DMS 273 treated with DMSO at 0.1 percent for 48 hours (cell line): ENCODE data around the gene PSME3.

Source experiments
- DNase-seq: peaks from one replicate; lab custom pipeline; 2025; lab: John Stamatoyannopoulos, UW

PSME3 gene

GRCh38 chr17:42832934-42833766, at the start of gene PSME3:
TSS of gene PSME3 (plus strand) at chr17:42833397. CDS start at chr17:42833632, 235 bp downstream.
- DNase-seq = peak; percentile 75

GRCh38 chr17:42783791-42784138, 49.4 kb upstream of the PSME3 start:
- no peak for DNase-seq

- DNase-seq = no peak
Measured at GRCh38 chr17:42784409-42784808, 48.8 kb upstream of the PSME3 start.

GRCh38 chr17:42784811-42785592, 48.2 kb upstream of the PSME3 start:
- DNase-seq = no peak

- no peak for DNase-seq
Measured at GRCh38 chr17:42787266-42787665, 45.9 kb upstream of the PSME3 start.

- DNase-seq = no peak
Measured at GRCh38 chr17:42791948-42792347, 41.2 kb upstream of the PSME3 start.

- DNase-seq = no peak
Measured at GRCh38 chr17:42792545-42792944, 40.7 kb upstream of the PSME3 start.

- DNase-seq = no peak
Measured at GRCh38 chr17:42795061-42795460, 38.1 kb upstream of the PSME3 start.

- no peak for DNase-seq
Measured at GRCh38 chr17:42795465-42795864, 37.7 kb upstream of the PSME3 start.

GRCh38 chr17:42796066-42796758, 37.0 kb upstream of the PSME3 start:
- DNase-seq = no peak

GRCh38 chr17:42797067-42798007, 35.9 kb upstream of the PSME3 start:
- DNase-seq = no peak

- no peak for DNase-seq
Measured at GRCh38 chr17:42798011-42798382, 35.2 kb upstream of the PSME3 start.

GRCh38 chr17:42798383-42799380, 34.5 kb upstream of the PSME3 start, which contains the start of the genes CNTD1 and COA3:
TSS of gene CNTD1 (plus strand) at chr17:42798861. CDS start at chr17:42799068, 207 bp downstream.
TSS of gene COA3 (minus strand) at chr17:42798704. CDS start at chr17:42798681, 23 bp downstream.
- peak; percentile 76 for DNase-seq

- DNase-seq = no peak
Measured at GRCh38 chr17:42803074-42803883, 29.9 kb upstream of the PSME3 start.

- no peak for DNase-seq
Measured at GRCh38 chr17:42804918-42805367, 28.3 kb upstream of the PSME3 start.

- DNase-seq = no peak
Measured at GRCh38 chr17:42806249-42806648, 26.9 kb upstream of the PSME3 start.

GRCh38 chr17:42809250-42809649, 23.9 kb upstream of the PSME3 start:
- no peak for DNase-seq

- no peak for DNase-seq
Measured at GRCh38 chr17:42814633-42815399, 18.4 kb upstream of the PSME3 start.
